Stimulated activated CD8-positive, alpha-beta memory T cell treated with anti-CD3 and anti-CD28 coated beads, Interleukin-2, amount 100 ng/mL, for 1 hour (primary cell): ENCODE data around the gene IGFALS.
"Not testable (repeated sequence)": the region's sequence is repeated elsewhere in the genome, so short reads cannot be mapped to it uniquely, and the experiment has no call there.

Experiments used
- DNase-seq, 2 donors: peaks; one replicate each; pipeline ENCODE4 v3.0.0-alpha.2; 2020; ENCODE audit warnings: low read depth in 2 of 2

The IGFALS gene

DNA sequence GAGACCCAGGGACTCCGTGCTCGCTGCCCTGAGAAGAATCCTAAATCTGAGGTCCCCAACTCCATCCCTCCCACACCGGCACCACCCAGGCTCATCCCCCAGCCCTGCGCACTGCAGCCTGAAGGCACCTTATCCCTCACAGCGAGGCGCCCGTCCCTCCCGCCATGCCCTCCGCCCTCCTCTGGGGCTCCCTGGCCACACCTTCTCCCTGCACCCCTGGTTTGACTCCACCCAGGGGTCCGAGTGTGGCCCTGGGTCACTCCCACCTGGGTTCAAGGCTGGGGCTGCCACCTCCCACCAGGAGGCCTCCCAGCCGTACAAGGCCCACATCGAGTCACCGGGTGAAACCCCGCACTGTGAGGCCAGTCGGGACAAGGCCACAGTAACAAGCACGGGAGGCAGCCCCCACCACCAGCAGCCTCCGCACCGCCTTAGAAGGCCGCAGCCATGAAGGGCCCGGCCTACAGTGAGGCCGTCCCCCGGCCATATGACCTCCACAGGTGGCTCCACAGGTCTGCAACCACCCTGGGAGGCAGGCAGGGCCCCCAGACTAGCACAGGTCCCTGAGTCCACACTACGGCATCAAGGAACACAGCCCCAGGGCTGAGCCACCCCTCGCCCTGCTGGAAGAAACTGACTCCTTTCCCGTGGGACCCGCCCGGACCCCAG lies 24.8 kb upstream of the IGFALS start:
- DNase-seq: no peak

GRCh38 chr16:1817716-1818115 lies 24.2 kb upstream of the IGFALS start:
- DNase-seq: no peak

DNA sequence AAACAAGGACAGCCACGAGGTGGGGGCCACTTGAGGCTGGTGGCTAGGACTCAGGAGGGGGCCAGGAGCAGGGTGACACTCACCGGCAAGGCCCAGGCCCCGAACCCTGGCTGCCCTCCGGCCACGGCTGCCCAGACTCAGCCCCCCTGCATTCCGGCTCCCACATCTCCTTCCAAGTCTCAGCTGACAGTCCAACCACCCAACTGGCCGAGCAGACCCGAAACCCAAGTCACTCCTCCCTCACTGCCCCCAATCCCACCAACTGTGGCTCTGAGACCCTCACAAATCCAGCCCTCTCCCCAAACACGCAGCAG lies 23.7 kb upstream of the IGFALS start:
- DNase-seq: no peak

GRCh38 chr16:1816396-1817275 lies 23.1 kb upstream of the IGFALS start:
- no peak for DNase-seq

- no peak for DNase-seq
These were observed 22.0 kb upstream of the IGFALS start for GRCh38 chr16:1815461-1815860.

DNA sequence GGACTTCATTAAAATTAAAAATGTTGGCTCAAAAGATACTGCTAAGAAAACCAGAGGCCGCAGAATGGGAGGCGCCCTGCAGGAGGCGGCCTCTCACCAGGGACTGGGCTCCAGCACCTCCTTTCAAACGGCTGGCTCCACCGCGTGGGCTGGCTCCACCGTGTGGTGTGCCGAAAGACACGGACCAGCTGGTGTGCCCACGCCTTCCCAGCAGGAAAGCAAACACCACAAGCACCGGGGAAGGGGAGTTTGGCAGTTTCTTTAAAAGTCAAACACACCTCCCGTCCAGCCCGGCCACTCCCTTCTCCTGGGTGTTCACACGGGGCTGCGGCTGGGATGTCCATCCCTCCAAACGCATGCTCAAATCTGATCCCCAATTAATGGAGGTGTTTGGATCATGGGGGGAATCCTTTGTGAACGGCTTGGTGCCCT lies 19.2 kb upstream of the IGFALS start:
- DNase-seq: peak in 1 of 2 donors; percentile 20

DNA sequence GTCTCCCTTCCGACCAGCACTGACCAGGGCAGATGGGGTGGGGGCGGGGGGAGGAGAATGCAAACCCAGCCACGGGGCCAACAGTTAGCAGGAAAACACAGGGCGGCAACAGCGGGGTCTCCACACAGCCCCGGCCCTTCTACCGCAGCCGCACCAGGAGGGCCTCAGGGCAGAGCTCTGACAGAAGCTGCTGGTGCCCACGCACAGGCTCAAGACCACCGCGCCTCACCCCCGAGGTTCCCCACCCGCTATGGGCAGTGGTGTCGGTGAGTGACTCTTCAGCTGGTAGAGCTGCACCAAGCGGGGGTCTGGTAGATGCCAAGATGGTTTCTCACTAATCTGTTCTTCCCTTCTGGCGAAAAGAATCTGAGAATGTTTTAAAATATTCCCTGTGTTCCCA lies 17.0 kb upstream of the IGFALS start:
- no peak for DNase-seq

DNA sequence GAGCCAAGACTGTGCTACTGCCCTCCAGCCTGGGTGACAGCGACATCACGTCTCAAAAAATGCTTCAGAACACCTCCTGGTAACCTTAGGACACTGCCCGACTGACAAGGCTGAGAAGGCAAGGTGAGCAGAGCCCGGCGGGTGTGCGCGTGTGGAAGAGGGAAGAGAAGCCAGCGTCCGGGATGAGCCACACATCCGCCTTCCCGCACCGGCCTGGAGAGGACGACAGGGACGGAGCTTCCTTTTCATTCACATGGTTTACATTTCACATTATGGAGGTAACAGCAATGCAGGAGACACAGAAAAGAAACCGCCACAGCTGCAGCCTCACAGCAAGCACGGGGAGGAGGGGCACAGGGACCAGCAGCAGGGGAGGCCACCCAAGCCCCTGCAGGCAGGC lies 16.6 kb upstream of the IGFALS start:
- DNase-seq: no peak

DNA sequence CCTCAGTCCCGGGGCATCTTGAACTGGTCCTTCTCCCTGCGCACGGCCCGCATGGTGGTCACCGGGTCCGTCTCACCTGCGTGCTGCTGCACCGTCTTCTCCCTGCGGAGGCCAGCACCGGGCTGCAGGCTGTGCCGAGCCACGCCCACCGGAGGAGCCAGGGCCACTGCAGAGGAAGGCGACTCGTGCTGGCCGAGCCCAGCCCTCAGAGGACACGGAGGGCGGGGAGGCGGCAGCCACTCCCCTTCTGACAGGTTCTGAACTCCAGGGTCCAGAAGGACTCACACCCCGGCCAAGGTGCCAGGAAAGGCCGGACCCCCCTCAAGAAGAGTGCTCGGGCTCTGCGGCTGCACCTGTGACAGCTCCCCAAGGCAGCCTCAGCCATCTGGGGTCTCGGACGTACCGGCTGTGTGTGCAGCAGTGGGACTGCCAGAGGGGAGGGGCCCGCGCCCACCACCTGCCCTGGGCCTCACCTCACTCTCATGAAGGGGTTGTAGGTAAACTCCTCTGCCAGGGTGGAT lies 15.8 kb upstream of the IGFALS start:
- no peak for DNase-seq

- no peak for DNase-seq
These were observed 15.2 kb upstream of the IGFALS start for GRCh38 chr16:1808691-1809090.

DNA sequence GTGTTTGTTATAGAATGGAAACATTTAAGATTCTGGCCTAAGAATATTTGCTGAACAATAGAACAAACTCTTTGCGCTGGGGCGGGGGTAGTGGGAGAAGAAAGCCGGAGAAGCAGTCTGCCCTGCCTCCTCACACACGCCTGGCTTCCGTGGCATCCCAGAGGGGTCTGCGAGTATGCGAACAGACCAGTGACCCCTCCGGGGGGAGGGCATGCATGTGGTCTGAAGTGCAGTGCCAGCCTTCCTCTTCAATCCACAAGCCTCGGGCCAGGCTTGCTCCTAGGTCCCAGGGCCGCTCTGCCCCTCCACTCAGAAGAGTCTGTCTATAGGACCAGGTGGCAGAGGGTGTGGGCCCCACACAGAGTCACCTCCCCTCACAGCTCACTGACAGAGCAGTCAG lies 14.1 kb upstream of the IGFALS start:
- DNase-seq: no peak

DNA sequence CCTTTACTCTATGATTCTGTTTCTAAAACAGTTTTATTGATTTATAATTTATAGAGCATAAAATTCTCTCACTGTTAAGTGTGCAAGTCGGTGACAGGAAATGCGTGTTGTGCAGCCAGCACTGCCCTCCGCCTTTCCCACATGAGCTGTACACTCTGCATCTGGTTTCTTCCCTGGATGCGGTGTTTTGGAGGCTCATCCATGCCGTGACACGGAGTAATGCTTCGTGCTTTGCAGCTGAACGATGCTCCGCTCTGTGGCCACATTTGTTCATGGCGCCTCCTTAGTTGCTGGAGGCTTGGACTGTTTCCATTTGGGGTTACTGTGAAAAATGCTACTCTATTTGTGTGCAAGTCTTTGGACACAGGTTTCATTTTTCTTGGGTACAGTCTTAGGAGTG lies 7.2 kb upstream of the IGFALS start:
- DNase-seq: no peak

DNA sequence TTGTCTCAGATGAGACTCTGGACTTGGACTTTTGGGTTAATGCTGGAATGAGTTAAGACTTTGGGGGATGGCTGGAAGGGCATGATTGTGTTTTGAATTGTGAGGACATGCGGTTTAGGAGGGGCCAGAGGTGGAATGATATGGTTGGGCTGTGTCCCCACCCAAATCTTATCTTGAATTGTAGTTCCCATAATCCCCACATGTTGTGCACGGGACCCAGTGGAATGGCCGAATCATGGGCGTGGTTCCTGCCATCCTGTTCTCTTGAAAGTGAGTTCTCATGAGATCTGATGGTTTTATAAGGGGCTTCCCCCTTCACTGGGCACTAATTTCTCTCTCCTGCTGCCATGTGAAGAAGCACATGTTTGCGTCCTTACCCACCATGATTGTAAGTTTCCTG lies 5.8 kb upstream of the IGFALS start:
- DNase-seq: not testable (repeated sequence)

GRCh38 chr16:1794908-1795666 lies 1.6 kb upstream of the IGFALS start:
- no peak for DNase-seq

GRCh38 chr16:1794221-1794871 lies 841 bp upstream of the IGFALS start:
- no peak for DNase-seq

DNA sequence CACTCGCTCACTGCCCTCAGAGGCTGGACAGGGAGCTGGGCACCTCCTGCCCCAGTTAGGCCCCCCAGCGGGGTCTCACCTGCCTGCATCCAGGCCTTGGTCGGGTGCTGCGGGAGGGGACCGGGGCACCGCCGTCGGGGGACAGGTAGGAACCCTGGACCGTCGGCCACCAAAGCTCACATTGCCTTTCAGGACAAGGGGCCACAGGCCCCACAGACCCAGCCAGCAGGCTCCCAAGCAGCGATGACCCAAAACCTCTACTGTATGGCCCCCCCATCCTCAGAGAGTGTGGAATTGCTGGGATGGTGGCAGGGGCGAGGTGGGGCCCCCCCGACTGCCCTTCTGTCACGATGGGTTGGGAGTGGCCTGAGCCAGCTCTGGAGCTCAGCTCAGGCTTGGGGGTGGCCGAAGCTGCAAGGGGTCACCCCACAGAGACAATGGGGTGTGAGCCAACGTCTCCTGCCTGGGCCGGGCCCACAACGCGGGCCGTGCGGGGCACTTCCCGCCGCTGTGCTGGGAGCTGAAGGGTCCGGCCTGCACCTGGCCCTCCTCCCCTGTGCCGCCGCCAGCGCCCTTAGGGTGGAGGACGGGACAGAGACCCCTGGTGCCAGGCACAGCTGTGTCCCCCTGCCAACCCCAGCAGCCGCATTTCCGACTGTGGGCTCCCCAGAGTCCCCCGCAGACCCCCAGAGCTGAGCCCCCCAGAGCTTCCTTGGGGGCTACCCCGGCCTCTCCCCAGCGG lies 498 bp downstream of the IGFALS start:
- no peak for DNase-seq

DNA sequence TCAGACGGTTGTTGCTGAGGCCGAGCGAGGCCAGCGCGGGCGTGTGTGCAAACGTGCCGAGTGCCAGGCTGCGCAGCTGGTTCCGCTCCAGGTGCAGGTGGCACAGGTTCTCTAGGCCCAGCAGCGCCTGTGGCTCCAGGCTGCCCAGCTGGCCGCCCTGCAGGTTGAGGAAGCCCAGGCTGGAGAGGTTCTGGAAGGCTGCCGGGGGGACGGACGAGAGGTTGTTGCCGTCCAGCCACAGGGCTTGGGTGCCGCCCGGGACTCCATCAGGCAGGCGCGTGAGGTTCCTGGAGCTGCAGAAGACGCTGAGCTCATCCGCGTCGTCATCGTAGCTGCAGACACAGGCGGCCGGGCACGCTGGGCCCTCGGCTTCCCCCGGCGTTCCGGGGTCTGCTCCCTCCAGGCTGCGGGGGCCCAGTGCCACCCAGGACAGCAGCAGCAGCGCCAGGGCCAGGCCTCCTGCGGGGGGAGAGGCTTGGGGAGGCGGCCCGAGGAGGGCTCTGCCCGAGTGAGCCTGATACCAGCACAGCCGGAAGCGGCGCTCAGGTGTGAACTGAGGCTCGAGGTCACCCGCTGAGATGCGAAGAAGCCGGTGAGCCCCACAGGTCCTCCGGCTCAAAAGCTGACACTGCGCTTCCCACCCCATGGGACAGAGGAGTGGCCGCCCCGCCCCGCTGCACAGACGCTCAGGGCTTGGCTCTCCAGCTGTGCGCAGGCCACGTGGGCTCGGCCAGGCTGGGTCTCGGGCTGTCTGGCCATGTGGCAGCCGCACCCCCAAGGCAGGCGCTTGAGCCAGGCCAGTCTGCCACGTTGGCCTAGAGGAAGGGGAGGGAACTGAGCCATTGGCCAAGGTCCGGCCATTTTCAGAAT lies 1.3 kb downstream of the IGFALS start:
- DNase-seq: no peak

- DNase-seq: no peak
These were observed 2.1 kb downstream of the IGFALS start for GRCh38 chr16:1791256-1791942.

DNA sequence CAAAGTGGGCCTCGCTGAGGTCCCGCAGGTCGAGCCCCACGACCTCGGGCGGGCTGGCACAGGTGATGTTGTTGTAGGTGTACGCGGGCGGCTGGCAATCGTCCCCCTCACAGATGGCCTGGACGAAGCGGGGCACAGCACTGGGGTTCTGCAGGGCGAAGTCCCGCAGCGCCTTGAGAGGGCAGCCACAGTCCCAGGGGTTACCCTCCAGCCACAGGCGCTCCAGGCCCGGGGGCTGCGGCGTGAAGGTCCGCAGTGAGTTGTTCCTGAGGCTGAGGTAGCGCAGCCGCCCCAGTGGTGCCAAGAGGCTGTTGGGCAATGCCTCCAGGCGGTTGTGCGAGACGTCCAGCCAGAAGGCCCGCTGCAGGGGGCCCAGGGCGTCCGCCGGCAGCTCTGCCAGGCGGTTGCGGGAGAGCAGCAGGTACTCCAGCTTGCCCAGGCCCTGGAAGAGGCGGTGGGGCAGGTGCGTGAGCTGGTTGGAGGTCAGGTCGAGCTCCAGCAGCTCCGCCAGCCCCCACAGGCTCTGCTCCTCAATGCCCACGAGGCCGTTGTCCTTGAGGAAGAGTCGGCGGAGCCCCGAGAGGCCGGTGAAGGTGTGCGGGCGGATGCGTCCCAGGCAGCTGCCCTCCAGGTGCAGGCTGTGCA lies 2.8 kb downstream of the IGFALS start:
- no peak for DNase-seq
